HepG2 (cell line): ENCODE results near the gene GALR3. TPM values are rescaled to one million over a fixed set of nuclear protein-coding genes. Genes with fewer than 3 reads are reported as not detected.
A peak's percentile ranks its signal among the peaks of the same experiment; 100 is the strongest.

Experiments
- BHLHE40 ChIP-seq: IDR thresholded peaks from 2 replicates; pipeline ENCODE4 v1.6.1; 2011; ENCODE audit warnings: low read length, improper control_type of control experiment
- CBX2 ChIP-seq, 2 experiments: fragments of 200-600 bp in 1 of 2; sonication (generic); formaldehyde crosslinking in 1 of 2; IDR thresholded peaks; 2 replicates each; pipeline versions ENCODE4 v1.7.0 to v1.8.1; 2018 to 2022; ENCODE audit warnings: low read depth in 2 of 2, low read length in 1 of 2, mild to moderate bottlenecking in 1 of 2, missing genetic modification reagents in 1 of 2
- ELF3 ChIP-seq: IDR thresholded peaks from 2 replicates; pipeline ENCODE4 v1.6.1; 2016; ENCODE audit warnings: missing genetic modification reagents, missing compliant biosample characterization
- ETS1 ChIP-seq: sonication (generic); formaldehyde crosslinking; IDR thresholded peaks from 2 replicates; pipeline ENCODE4 v1.4.0; 2020; ENCODE audit warnings: missing genetic modification reagents
- ETV6 ChIP-seq: sonication (generic); formaldehyde crosslinking; conservative IDR thresholded peaks from 2 replicates; pipeline ENCODE4 v1.4.0; 2020; ENCODE audit warnings: missing genetic modification reagents
- GATA4 ChIP-seq: sonication (generic); IDR thresholded peaks from 2 replicates; pipeline ENCODE4 v1.6.1; 2016; ENCODE audit warnings: antibody characterized with exemption, low read depth, borderline replicate concordance
- GATAD2A ChIP-seq: IDR thresholded peaks from 2 replicates; pipeline ENCODE4 v1.6.1; 2016
- HNRNPK ChIP-seq: fragments of 200-400 bp; formaldehyde crosslinking; IDR thresholded peaks from 2 replicates; pipeline ENCODE4 v1.6.1; 2018; ENCODE audit warnings: low read length, low read depth, moderate library complexity, mild to moderate bottlenecking; ENCODE audit not compliant: poor library complexity, severe bottlenecking
- HOMEZ ChIP-seq: IDR thresholded peaks from 2 replicates; pipeline ENCODE4 v1.6.1; 2016; ENCODE audit warnings: low read depth
- ISL2 ChIP-seq: sonication (generic); formaldehyde crosslinking; IDR thresholded peaks from 2 replicates; pipeline ENCODE4 v1.5.0; 2020; ENCODE audit warnings: missing genetic modification reagents
- MEIS2 ChIP-seq: sonication (generic); formaldehyde crosslinking; IDR thresholded peaks from 2 replicates; pipeline ENCODE4 v1.9.0; 2021; ENCODE audit warnings: mild to moderate bottlenecking, missing genetic modification reagents
- NFKB2 ChIP-seq: sonication (generic); formaldehyde crosslinking; IDR thresholded peaks from 2 replicates; pipeline ENCODE4 v1.4.0; 2020; ENCODE audit warnings: missing genetic modification reagents, borderline replicate concordance
- NFRKB ChIP-seq: fragments of 450-650 bp; IDR thresholded peaks from 2 replicates; pipeline ENCODE4 v1.6.1; 2017
- NKX3-1 ChIP-seq: sonication (generic); formaldehyde crosslinking; IDR thresholded peaks from 2 replicates; pipeline ENCODE4 v1.5.0; 2020; ENCODE audit warnings: missing genetic modification reagents
- PHF21A ChIP-seq: sonication (generic); formaldehyde crosslinking; IDR thresholded peaks from 2 replicates; pipeline ENCODE4 v1.5.0; 2020; ENCODE audit warnings: mild to moderate bottlenecking, missing genetic modification reagents
- POLR2AphosphoS2 ChIP-seq: IDR thresholded peaks from 2 replicates; pipeline ENCODE4 v1.6.1; 2011; ENCODE audit warnings: low read depth, low read length, improper control_type of control experiment
- ZGPAT ChIP-seq: IDR thresholded peaks from 2 replicates; pipeline ENCODE4 v1.6.1; 2016; ENCODE audit warnings: mild to moderate bottlenecking
- ZNF160 ChIP-seq: sonication (generic); formaldehyde crosslinking; IDR thresholded peaks from 2 replicates; pipeline ENCODE4 v1.8.0; 2022; ENCODE audit warnings: mild to moderate bottlenecking, inconsistent platforms, missing genetic modification reagents
- ZNF20 ChIP-seq: sonication (generic); formaldehyde crosslinking; IDR thresholded peaks from 2 replicates; pipeline ENCODE4 v1.4.0; 2020; ENCODE audit warnings: mild to moderate bottlenecking, moderate library complexity, missing genetic modification reagents
- ZNF30 ChIP-seq: sonication (generic); formaldehyde crosslinking; IDR thresholded peaks from 2 replicates; pipeline ENCODE4 v1.5.0; 2020; ENCODE audit warnings: mild to moderate bottlenecking, missing genetic modification reagents
- ZNF552 ChIP-seq: sonication (generic); formaldehyde crosslinking; IDR thresholded peaks from 2 replicates; pipeline ENCODE4 v1.9.0; 2022; ENCODE audit warnings: missing genetic modification reagents, mild to moderate bottlenecking, borderline replicate concordance
- ZNF609 ChIP-seq: sonication (generic); formaldehyde crosslinking; IDR thresholded peaks from 2 replicates; pipeline ENCODE4 v1.4.0; 2020; ENCODE audit warnings: mild to moderate bottlenecking, missing genetic modification reagents, borderline replicate concordance
- ZNF792 ChIP-seq: IDR thresholded peaks from 2 replicates; pipeline ENCODE4 v1.6.1; 2016
- polyA plus RNA-seq, 8 experiments: library from polyadenylated mRNA; depleted of rRNA in 3 of 8; stranded (reverse) in 7 of 8; unstranded in 1 of 8; fragments of >200 nt; fragmentation: Illumina TruSeq in 4 of 8; extraction: Trizol in 4 of 8; gene quantifications; 2 replicates each; pipeline versions ENCODE4 v1.2.1 to v1.2.3, GENCODE V29; 2011 to 2016; ENCODE audit warnings: low read depth in 4 of 8, missing spikeins in 1 of 8, mixed read lengths in 1 of 8; ENCODE audit not compliant: insufficient read depth in 1 of 8
- total RNA-seq, 5 experiments: library from RNA; depleted of rRNA; stranded (reverse); fragments of >200 nt; fragmentation: Illumina TruSeq; extraction: Trizol; gene quantifications; 2 replicates each; pipeline ENCODE4 v1.2.3, GENCODE V29; 2016; ENCODE audit warnings: low read depth in 1 of 5

The GALR3 gene
- total and polyA plus RNA-seq, 2 of the 13 experiments (the other 11 are each of a cell fraction or from before 2014, with no cell fraction given), result 0.13 TPM; not detected in 1

- TF ChIP-seq ETV6 (CRISPR knock-in tag), result no peak
- TF ChIP-seq NFRKB, result no peak
- TF ChIP-seq MEIS2 (CRISPR knock-in tag), result no peak
- no peak for TF ChIP-seq NKX3-1
- peak; percentile 4; the same call in 1 of the 2 replicates for TF ChIP-seq ISL2
- TF ChIP-seq ZNF552, result no peak
- TF ChIP-seq ELF3 (CRISPR knock-in tag), result no peak
- no peak for TF ChIP-seq ZNF609 (CRISPR knock-in tag)
- TF ChIP-seq ZGPAT (CRISPR knock-in tag), result no peak
- no peak for TF ChIP-seq POLR2AphosphoS2
- TF ChIP-seq ETS1 (CRISPR knock-in tag), result no peak
- peak; percentile 20; the same call in 1 of the 2 replicates for TF ChIP-seq BHLHE40
- no peak for TF ChIP-seq HOMEZ (CRISPR knock-in tag)
- no peak for TF ChIP-seq ZNF792
- TF ChIP-seq GATA4, result no peak
- no peak for TF ChIP-seq ZNF20 (CRISPR knock-in tag)
- TF ChIP-seq HNRNPK, result peak; percentile 27
- no peak for TF ChIP-seq NFKB2
- TF ChIP-seq PHF21A (CRISPR knock-in tag), result peak; percentile 57; the same call in 1 of the 2 replicates
- TF ChIP-seq ZNF30 (CRISPR knock-in tag), result no peak
- no peak for TF ChIP-seq CBX2 (IDR thresholded peaks at IDR 0.05; ENCODE audit: low read depth, low read length)
- no peak for TF ChIP-seq CBX2 (CRISPR knock-in tag; IDR thresholded peaks at IDR 0.05; ENCODE audit: low read depth)
- TF ChIP-seq ZNF160, result 0 out of 2 replicates have a peak, but pooled peaks have one; percentile 11
- TF ChIP-seq GATAD2A, result peak; percentile 52; the same call in 1 of the 2 replicates
Observed at GRCh38 chr22:37803195-37803638, 20.0 kb upstream of the GALR3 start (continued).
